Measurements from ENCODE around the gene UBR4.

The UBR4 gene

GRCh38 chr1:19035377-19036040, 174.6 kb downstream of the UBR4 start:
- no peak for DNase-seq (ENCODE audit: low read depth)

- no peak for DNase-seq (ENCODE audit: low read depth)
Measured at GRCh38 chr1:19034721-19035120, 175.3 kb downstream of the UBR4 start.

- no peak for DNase-seq (ENCODE audit: low read depth)
Measured at GRCh38 chr1:19033926-19034680, 176.0 kb downstream of the UBR4 start.

- no peak for DNase-seq (ENCODE audit: low read depth)
Measured at GRCh38 chr1:19033515-19033839, 176.6 kb downstream of the UBR4 start.

- DNase-seq (ENCODE audit: low read depth), result no peak
Measured at GRCh38 chr1:19032701-19033514, 177.2 kb downstream of the UBR4 start.

GRCh38 chr1:19032413-19032695, 177.7 kb downstream of the UBR4 start:
- no peak for DNase-seq (ENCODE audit: low read depth)

GRCh38 chr1:19029191-19030085, 180.6 kb downstream of the UBR4 start:
- no peak for DNase-seq (ENCODE audit: low read depth)

- DNase-seq (ENCODE audit: low read depth), result no peak
Measured at GRCh38 chr1:19028546-19029129, 181.4 kb downstream of the UBR4 start.

GRCh38 chr1:19028110-19028509, 182.0 kb downstream of the UBR4 start:
- no peak for DNase-seq (ENCODE audit: low read depth)

Data from stimulated activated CD8-positive, alpha-beta memory T cell treated with anti-CD3 and anti-CD28 coated beads, Interleukin-15, amount 100 ng/mL, for 1 hour (primary cell).